SK-N-SH treated with all-trans-retinoic acid at 6 μM for 48 hours (cell line): ENCODE data around the gene MFAP1.

Experiments
- ATAC-seq: fragments of 200-7000 bp; cut with Tn5 transposase; 3 replicates; pipeline ENCODE4 v1.9.1; 2020; ENCODE audit warnings: mild to moderate bottlenecking, moderate library complexity
- ARNTL ChIP-seq: fragments of 450-650 bp; formaldehyde crosslinking; IDR thresholded peaks from 2 replicates; pipeline ENCODE4 v1.5.0; 2020; ENCODE audit warnings: low read depth, mild to moderate bottlenecking, moderate library complexity, borderline replicate concordance
- BACH2 ChIP-seq: fragments of 250-450 bp; sonication (Bioruptor Pico); IDR thresholded peaks from 2 replicates; pipeline ENCODE4 v1.9.0; 2021; ENCODE audit warnings: mild to moderate bottlenecking, borderline replicate concordance
- CSDC2 ChIP-seq: fragments of 250-450 bp; sonication (Bioruptor Pico); IDR thresholded peaks from 2 replicates; pipeline ENCODE4 v1.5.0; 2020; ENCODE audit warnings: mild to moderate bottlenecking, moderate library complexity
- GLIS3 ChIP-seq: fragments of 250-450 bp; sonication (Bioruptor Pico); IDR thresholded peaks from 2 replicates; pipeline ENCODE4 v1.5.0; 2020; ENCODE audit warnings: mild to moderate bottlenecking, moderate library complexity
- ISL1 ChIP-seq: fragments of 250-450 bp; sonication (Bioruptor Pico); IDR thresholded peaks from 2 replicates; pipeline ENCODE4 v2.1.2; 2022; ENCODE audit warnings: mild to moderate bottlenecking, moderate library complexity
- PPARA ChIP-seq: fragments of 250-450 bp; sonication (Bioruptor Pico); IDR thresholded peaks from 2 replicates; pipeline ENCODE4 v1.5.0; 2020; ENCODE audit warnings: mild to moderate bottlenecking, borderline replicate concordance
- RARB ChIP-seq: fragments of 250-450 bp; sonication (Bioruptor Pico); IDR thresholded peaks from 2 replicates; pipeline ENCODE4 v1.8.0; 2021; ENCODE audit warnings: mild to moderate bottlenecking, moderate library complexity
- SNAI2 ChIP-seq: fragments of 250-450 bp; sonication (Bioruptor Pico); IDR thresholded peaks from 2 replicates; pipeline ENCODE4 v1.5.0; 2020; ENCODE audit warnings: mild to moderate bottlenecking, moderate library complexity
- TCF4 ChIP-seq: fragments of 250-450 bp; sonication (Bioruptor Pico); IDR thresholded peaks from 2 replicates; pipeline ENCODE4 v1.8.0; 2021; ENCODE audit warnings: mild to moderate bottlenecking, moderate library complexity, borderline replicate concordance
- TOX ChIP-seq: fragments of 250-450 bp; sonication (Bioruptor Pico); IDR thresholded peaks from 2 replicates; pipeline ENCODE4 v1.8.0; 2021; ENCODE audit warnings: mild to moderate bottlenecking, moderate library complexity, borderline replicate concordance
- ZC3H10 ChIP-seq: fragments of 250-450 bp; sonication (Bioruptor Pico); IDR thresholded peaks from 2 replicates; pipeline ENCODE4 v1.5.1; 2021; ENCODE audit warnings: mild to moderate bottlenecking, moderate library complexity
- ZFP30 ChIP-seq: fragments of 450-650 bp; formaldehyde crosslinking; IDR thresholded peaks from 2 replicates; pipeline ENCODE4 v1.5.0; 2022; ENCODE audit warnings: mild to moderate bottlenecking, moderate library complexity
- ZNF565 ChIP-seq: fragments of 450-650 bp; formaldehyde crosslinking; conservative IDR thresholded peaks from 2 replicates; pipeline ENCODE4 v1.5.0; 2020; ENCODE audit warnings: low read depth, mild to moderate bottlenecking, moderate library complexity
- ZNF70 ChIP-seq: fragments of 450-650 bp; formaldehyde crosslinking; IDR thresholded peaks from 2 replicates; pipeline ENCODE4 v1.5.0; 2020; ENCODE audit warnings: mild to moderate bottlenecking, moderate library complexity
- TF ChIP-seq, protein P1 (sequence below): fragments of 250-450 bp; sonication (Bioruptor Pico); IDR thresholded peaks from 2 replicates; pipeline ENCODE4 v1.8.0; 2020; ENCODE audit warnings: mild to moderate bottlenecking, moderate library complexity, borderline replicate concordance
- TF ChIP-seq, protein P2 (sequence below): fragments of 250-450 bp; sonication (Bioruptor Pico); IDR thresholded peaks from 2 replicates; pipeline ENCODE4 v1.8.0; 2021; ENCODE audit warnings: low read depth, mild to moderate bottlenecking, moderate library complexity, borderline replicate concordance

The MFAP1 gene

DNA sequence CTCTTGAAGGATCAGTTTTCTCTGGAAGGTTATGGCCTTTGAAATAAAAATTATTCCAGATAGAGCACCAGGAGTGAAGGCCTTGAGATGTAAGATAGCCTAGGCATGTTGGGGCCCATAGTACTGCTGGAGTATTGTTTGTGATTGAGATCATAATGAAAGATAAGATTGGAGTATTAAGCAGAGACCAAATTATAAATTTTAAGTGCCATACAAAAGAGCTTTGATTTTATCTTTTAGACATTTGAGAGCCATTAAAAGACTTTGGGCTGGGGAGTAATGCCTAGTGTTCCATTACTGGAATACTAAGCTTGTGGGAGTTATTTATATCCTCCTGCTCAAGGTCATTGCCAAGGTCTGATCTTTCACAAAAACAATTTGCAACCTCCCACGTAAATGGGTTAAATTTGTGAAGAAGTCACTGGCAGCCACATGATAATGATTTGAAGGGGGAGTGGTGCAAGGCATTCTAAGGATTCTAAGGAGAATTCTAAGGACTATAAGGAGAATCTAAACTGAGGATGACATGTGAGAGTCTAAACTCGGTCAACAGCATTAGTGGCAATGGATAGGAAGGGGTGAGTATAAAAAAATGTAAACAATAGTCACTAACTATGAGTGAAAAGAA, 60.6 kb downstream of the MFAP1 start (continued):
- TF ChIP-seq, protein P1, sequence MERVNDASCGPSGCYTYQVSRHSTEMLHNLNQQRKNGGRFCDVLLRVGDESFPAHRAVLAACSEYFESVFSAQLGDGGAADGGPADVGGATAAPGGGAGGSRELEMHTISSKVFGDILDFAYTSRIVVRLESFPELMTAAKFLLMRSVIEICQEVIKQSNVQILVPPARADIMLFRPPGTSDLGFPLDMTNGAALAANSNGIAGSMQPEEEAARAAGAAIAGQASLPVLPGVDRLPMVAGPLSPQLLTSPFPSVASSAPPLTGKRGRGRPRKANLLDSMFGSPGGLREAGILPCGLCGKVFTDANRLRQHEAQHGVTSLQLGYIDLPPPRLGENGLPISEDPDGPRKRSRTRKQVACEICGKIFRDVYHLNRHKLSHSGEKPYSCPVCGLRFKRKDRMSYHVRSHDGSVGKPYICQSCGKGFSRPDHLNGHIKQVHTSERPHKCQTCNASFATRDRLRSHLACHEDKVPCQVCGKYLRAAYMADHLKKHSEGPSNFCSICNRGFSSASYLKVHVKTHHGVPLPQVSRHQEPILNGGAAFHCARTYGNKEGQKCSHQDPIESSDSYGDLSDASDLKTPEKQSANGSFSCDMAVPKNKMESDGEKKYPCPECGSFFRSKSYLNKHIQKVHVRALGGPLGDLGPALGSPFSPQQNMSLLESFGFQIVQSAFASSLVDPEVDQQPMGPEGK (CRISPR knock-in tag): no peak
- TF ChIP-seq ZFP30 (CRISPR knock-in tag) (peak; percentile 58), ZNF70 (CRISPR knock-in tag) (peak; percentile 50), ZNF565 (CRISPR knock-in tag) (peak; percentile 93), TOX (no peak), PPARA (CRISPR knock-in tag) (peak; percentile 91), GLIS3 (CRISPR knock-in tag) (peak; percentile 72), TCF4 (peak; percentile 68; the same call in 1 of the 2 replicates), ARNTL (CRISPR knock-in tag) (peak; percentile 74), ZC3H10 (CRISPR knock-in tag) (no peak), SNAI2 (peak; percentile 98), BACH2 (peak; percentile 83; the same call in 1 of the 2 replicates), ISL1 (CRISPR knock-in tag) (peak; percentile 99), CSDC2 (no peak)
- TF ChIP-seq, protein P2, sequence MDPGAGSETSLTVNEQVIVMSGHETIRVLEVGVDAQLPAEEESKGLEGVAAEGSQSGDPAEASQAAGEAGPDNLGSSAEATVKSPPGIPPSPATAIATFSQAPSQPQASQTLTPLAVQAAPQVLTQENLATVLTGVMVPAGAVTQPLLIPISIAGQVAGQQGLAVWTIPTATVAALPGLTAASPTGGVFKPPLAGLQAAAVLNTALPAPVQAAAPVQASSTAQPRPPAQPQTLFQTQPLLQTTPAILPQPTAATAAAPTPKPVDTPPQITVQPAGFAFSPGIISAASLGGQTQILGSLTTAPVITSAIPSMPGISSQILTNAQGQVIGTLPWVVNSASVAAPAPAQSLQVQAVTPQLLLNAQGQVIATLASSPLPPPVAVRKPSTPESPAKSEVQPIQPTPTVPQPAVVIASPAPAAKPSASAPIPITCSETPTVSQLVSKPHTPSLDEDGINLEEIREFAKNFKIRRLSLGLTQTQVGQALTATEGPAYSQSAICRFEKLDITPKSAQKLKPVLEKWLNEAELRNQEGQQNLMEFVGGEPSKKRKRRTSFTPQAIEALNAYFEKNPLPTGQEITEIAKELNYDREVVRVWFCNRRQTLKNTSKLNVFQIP (CRISPR knock-in tag): no peak; the same call in 1 of the 2 replicates

DNA sequence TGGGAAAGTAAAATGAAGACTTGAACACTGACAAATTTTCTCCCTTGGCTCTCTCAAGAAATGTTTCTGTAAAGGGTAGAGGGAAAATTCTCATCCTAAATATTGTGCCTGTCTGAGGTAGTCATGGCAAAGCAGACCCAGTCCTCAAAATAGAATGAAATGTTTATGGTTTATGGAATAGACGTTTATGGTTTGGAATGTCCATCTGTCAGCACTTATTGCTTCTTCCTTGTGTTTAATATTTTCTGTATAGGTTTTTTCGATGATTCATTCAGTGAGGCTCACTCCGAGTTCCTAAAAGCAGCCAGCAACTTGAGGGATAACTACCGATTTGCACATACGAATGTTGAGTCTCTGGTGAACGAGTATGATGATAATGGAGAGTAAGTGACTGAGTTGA, 61.7 kb downstream of the MFAP1 start:
- TF ChIP-seq RARB (CRISPR knock-in tag): no peak
- TF ChIP-seq ISL1 (CRISPR knock-in tag): peak; percentile 53; the same call in 1 of the 2 replicates
- peak; percentile 79 for ATAC-seq
